ENCODE data around the gene ANO4.

The ANO4 gene

DNA sequence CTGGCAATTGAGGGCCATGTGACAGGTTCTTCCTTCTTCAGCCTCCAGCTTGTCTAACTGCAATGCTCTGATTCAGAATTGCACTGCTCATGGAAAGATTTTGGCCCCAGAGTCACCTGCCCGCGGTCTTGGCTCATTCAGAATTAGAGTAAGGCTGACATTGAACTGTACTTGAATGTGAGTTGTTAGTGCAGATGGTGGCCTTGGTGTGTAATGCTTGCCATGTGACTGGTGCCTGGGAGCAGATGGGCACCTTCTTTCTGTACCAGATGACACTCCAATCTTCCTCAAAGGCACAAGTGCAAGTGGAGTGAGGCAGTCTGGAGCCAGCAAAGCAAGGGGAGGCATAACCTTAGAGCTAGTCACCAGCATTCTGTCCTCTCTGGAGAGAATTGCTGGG is 36.5 kb upstream of the ANO4 start:
- Histone ChIP-seq H3K27me3 (no peaks in the 10 kb centered on the region), H3K4me3 (ENCODE audit: low read depth in 1 of 2, low read length in 1 of 2) (no peak overlapping the region), H3K36me3 (no peaks in the 10 kb centered on the region), H3K27ac (no peak overlapping the region), H3K9me3 (no peaks in the 10 kb centered on the region), H3K4me1 (ENCODE audit: control insufficient read depth in 1 of 2, insufficient read depth in 1 of 2, low read depth in 1 of 2, low read length in 1 of 2) (no peaks in the 10 kb centered on the region)
- TF ChIP-seq, protein P1, sequence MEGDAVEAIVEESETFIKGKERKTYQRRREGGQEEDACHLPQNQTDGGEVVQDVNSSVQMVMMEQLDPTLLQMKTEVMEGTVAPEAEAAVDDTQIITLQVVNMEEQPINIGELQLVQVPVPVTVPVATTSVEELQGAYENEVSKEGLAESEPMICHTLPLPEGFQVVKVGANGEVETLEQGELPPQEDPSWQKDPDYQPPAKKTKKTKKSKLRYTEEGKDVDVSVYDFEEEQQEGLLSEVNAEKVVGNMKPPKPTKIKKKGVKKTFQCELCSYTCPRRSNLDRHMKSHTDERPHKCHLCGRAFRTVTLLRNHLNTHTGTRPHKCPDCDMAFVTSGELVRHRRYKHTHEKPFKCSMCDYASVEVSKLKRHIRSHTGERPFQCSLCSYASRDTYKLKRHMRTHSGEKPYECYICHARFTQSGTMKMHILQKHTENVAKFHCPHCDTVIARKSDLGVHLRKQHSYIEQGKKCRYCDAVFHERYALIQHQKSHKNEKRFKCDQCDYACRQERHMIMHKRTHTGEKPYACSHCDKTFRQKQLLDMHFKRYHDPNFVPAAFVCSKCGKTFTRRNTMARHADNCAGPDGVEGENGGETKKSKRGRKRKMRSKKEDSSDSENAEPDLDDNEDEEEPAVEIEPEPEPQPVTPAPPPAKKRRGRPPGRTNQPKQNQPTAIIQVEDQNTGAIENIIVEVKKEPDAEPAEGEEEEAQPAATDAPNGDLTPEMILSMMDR (IDR thresholded peaks at IDR 0.05), result no peak

DNA sequence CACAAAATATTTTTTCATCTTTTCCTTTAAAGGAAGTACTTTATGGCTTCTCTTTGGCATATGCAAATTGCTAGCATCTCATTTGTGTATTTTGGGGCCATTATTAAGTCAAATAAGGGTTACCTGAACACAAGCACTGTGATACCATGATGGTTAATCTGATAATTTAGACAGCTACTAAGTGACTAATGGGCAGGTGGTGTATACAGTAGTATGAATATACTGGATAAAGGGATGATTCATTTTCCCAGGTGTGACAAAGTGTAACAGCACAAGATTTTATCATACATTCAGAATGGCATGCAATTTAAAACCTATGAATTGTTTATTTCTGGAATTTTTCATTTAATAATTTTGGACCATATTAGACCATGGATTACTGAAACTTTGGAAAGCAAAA is 27.2 kb upstream of the ANO4 start:
- Histone ChIP-seq H3K36me3 (no peaks in the 10 kb centered on the region), H3K4me3 (ENCODE audit: low read depth in 1 of 2, low read length in 1 of 2) (no peak overlapping the region), H3K4me1 (ENCODE audit: control insufficient read depth in 1 of 2, insufficient read depth in 1 of 2, low read depth in 1 of 2, low read length in 1 of 2) (no peaks in the 10 kb centered on the region), H3K27ac (no peak overlapping the region), H3K27me3 (no peaks in the 10 kb centered on the region), H3K9me3 (no peaks in the 10 kb centered on the region)
- TF ChIP-seq, protein P1 (IDR thresholded peaks at IDR 0.05), result no peak

DNA sequence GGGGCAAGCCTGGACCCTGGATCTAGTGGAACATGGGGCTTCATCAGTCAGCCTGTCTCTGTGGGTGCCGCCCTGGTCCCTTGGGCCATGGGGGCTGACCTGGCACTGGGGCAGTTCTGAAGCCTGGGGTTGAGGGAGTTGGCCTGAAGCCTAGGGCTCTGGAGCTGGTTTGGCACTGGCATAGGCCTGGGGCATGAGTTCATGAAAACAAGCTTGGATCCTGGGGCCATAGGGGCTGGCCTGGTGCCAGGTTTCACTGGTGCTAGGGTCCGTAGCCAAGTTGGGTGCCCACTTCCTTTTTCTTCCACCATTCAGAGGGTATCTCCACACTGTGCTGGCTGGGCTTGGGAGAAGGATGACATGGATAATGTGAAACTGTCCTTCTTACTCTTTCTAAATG is 26.6 kb upstream of the ANO4 start:
- Histone ChIP-seq H3K9me3 (no peaks in the 10 kb centered on the region), H3K4me1 (ENCODE audit: control insufficient read depth in 1 of 2, insufficient read depth in 1 of 2, low read depth in 1 of 2, low read length in 1 of 2) (no peaks in the 10 kb centered on the region), H3K4me3 (ENCODE audit: low read depth in 1 of 2, low read length in 1 of 2) (no peak overlapping the region), H3K27me3 (no peaks in the 10 kb centered on the region), H3K27ac (no peak overlapping the region), H3K36me3 (no peaks in the 10 kb centered on the region)
- TF ChIP-seq, protein P1 (IDR thresholded peaks at IDR 0.05), result no peak

DNA sequence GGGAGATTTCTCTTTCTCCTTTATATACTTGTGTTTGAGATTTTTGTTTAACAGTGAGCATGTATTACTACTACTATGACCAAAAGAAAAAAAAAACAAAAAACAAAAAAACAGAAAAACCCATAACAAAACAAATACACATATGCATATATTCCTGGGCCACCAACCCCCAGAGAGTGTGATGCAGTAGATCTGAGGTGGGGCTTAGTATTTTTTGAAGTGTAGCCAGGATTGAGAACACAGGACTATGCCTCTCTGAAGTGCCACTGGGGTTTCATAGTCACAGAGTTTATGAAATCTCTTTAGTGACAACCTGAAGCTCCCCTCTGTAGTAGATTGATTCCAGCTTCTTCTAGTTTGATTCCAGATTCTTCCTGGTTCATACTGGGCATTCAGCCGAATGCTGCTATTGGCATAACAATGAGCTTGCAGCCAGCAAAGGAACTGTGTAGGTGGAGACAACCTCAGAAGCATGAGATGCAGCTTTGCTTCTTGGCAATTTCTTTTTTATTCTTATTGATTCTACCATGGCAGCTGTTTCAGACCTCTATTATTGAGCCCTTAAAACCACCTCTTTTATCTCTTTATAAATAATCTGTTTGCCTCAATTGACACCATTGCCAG is 15.5 kb upstream of the ANO4 start:
- H3K27ac ChIP-seq, result no peak overlapping the region
- TF ChIP-seq, protein P1 (IDR thresholded peaks at IDR 0.05), result no peak
- no peaks in the 10 kb centered on the region for H3K4me1 ChIP-seq (ENCODE audit: control insufficient read depth in 1 of 2, insufficient read depth in 1 of 2, low read depth in 1 of 2, low read length in 1 of 2)
- no peaks in the 10 kb centered on the region for H3K36me3 ChIP-seq
- no peaks in the 10 kb centered on the region for H3K9me3 ChIP-seq
- H3K27me3 ChIP-seq, result no peaks in the 10 kb centered on the region
- H3K4me3 ChIP-seq (ENCODE audit: low read depth in 1 of 2, low read length in 1 of 2), result no peak overlapping the region

DNA sequence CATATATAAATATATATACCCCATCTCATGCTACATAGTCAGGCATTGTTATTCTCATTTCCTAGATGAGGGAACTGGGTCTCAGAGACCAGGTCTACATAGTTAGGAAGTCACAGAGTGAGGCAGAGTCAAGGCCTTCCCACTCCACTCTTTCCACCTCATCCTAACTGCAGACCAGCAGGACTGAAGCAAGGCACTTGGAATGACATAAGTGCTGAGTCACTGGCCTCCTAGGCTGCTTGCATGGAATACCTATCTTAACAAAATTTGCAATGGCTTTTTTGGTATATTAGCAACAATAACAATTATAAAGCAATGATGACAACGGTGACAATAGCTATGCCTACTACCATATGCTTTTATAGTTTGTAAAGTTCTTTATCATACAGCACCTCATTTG is 5.4 kb upstream of the ANO4 start:
- Histone ChIP-seq H3K27me3 (peaks cover 4% of the 10 kb centered on the region), H3K36me3 (no peaks in the 10 kb centered on the region), H3K4me3 (ENCODE audit: low read depth in 1 of 2, low read length in 1 of 2) (no peak overlapping the region), H3K9me3 (no peaks in the 10 kb centered on the region), H3K4me1 (ENCODE audit: control insufficient read depth in 1 of 2, insufficient read depth in 1 of 2, low read depth in 1 of 2, low read length in 1 of 2) (no peaks in the 10 kb centered on the region), H3K27ac (no peak overlapping the region)
- TF ChIP-seq, protein P1 (IDR thresholded peaks at IDR 0.05), result no peak

DNA sequence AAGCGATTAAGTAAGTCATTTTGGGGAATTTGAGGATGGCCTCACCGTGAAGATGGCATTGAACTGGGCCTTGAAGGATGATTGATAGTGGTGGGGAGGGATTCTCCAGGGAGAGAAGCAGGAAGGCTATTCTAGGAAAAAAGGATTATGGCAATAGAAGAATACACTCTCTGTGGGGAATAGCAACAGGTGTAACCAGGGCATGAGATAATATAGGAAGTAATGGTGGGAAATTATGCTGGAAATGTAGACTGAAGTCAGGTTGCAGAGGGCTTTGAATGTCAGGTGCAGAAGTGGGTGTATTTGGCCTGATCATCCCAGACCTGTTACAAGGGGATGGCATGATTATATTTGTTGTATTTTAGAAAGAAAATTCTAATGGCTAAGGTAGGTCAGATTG is 4.6 kb upstream of the ANO4 start:
- Histone ChIP-seq H3K27me3 (peaks cover 12% of the 10 kb centered on the region), H3K36me3 (no peaks in the 10 kb centered on the region), H3K27ac (no peak overlapping the region), H3K9me3 (no peaks in the 10 kb centered on the region), H3K4me3 (ENCODE audit: low read depth in 1 of 2, low read length in 1 of 2) (no peak overlapping the region), H3K4me1 (ENCODE audit: control insufficient read depth in 1 of 2, insufficient read depth in 1 of 2, low read depth in 1 of 2, low read length in 1 of 2) (no peaks in the 10 kb centered on the region)
- TF ChIP-seq, protein P1 (IDR thresholded peaks at IDR 0.05), result no peak
